ENCODE measurements around the gene NAAA. TPM values are rescaled to one million over a fixed set of nuclear protein-coding genes. Genes with fewer than 3 reads are reported as not detected.

NAAA gene
- total RNA-seq, 1 donor from 2014 or later, result 3.0 TPM

DNA sequence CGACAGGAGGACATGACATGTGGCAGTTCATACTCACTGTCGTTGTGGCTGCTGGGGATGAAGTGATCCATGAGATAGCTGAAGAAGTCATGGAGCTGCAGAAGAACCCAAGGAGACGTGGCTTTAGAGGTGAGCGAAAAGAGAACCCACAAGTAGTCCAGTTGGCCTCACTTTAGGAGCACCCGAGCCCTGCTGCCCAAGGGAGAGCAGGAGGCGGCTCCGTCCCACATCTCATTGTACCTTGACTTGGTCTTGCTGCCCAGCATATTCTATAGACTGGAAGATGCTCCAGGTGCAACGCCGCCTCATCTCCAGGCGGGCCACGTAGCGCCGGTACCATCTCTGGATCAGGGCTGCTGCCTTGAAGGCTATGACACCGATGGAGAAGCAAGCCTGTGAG is 49.2 kb downstream of the NAAA start:
- no peaks in the 10 kb centered on the region for H3K36me3 Mint-ChIP-seq
- H3K4me1 Mint-ChIP-seq, result no peaks in the 10 kb centered on the region
- no peak overlapping the region for H3K4me3 Mint-ChIP-seq
- no peak for DNase-seq (ENCODE audit: low spot score in 2 of 2, unreplicated experiment in 2 of 2)
- H3K27ac Mint-ChIP-seq, result no peak overlapping the region
- H3K27me3 Mint-ChIP-seq (ENCODE audit: low read depth), result peaks cover 26% of the 10 kb centered on the region
- no peaks in the 10 kb centered on the region for H3K9me3 Mint-ChIP-seq
- no peak for TF ChIP-seq CTCF (IDR thresholded peaks at IDR 0.05; ENCODE audit: unreplicated experiment)

GRCh38 chr4:75889537-75890199 is 51.1 kb downstream of the NAAA start:
- DNase-seq (ENCODE audit: low spot score in 2 of 2, unreplicated experiment in 2 of 2), result no peak
- H3K4me1 Mint-ChIP-seq, result no peaks in the 10 kb centered on the region
- no peak for TF ChIP-seq CTCF (IDR thresholded peaks at IDR 0.05; ENCODE audit: unreplicated experiment)
- no peaks in the 10 kb centered on the region for H3K9me3 Mint-ChIP-seq
- H3K4me3 Mint-ChIP-seq, result no peak overlapping the region
- H3K36me3 Mint-ChIP-seq, result no peaks in the 10 kb centered on the region
- H3K27me3 Mint-ChIP-seq (ENCODE audit: low read depth), result peaks cover 26% of the 10 kb centered on the region
- no peak overlapping the region for H3K27ac Mint-ChIP-seq

- no peaks in the 10 kb centered on the region for H3K9me3 Mint-ChIP-seq
- peaks cover 30% of the 10 kb centered on the region for H3K27me3 Mint-ChIP-seq (ENCODE audit: low read depth)
- no peak overlapping the region for H3K27ac Mint-ChIP-seq
- no peaks in the 10 kb centered on the region for H3K4me1 Mint-ChIP-seq
- no peaks in the 10 kb centered on the region for H3K36me3 Mint-ChIP-seq
- no peak overlapping the region for H3K4me3 Mint-ChIP-seq
- no peak for DNase-seq (ENCODE audit: low spot score in 2 of 2, unreplicated experiment in 2 of 2)
- TF ChIP-seq CTCF (IDR thresholded peaks at IDR 0.05; ENCODE audit: unreplicated experiment), result no peak
Observed at GRCh38 chr4:75886104-75886503, 54.7 kb downstream of the NAAA start.

GRCh38 chr4:75881476-75881875 is 59.3 kb downstream of the NAAA start:
- H3K36me3 Mint-ChIP-seq, result no peaks in the 10 kb centered on the region
- H3K9me3 Mint-ChIP-seq, result no peaks in the 10 kb centered on the region
- DNase-seq (ENCODE audit: low spot score in 2 of 2, unreplicated experiment in 2 of 2), result no peak
- no peak overlapping the region for H3K4me3 Mint-ChIP-seq
- H3K27ac Mint-ChIP-seq, result no peak overlapping the region
- H3K4me1 Mint-ChIP-seq, result no peaks in the 10 kb centered on the region
- no peak for TF ChIP-seq CTCF (IDR thresholded peaks at IDR 0.05; ENCODE audit: unreplicated experiment)
- H3K27me3 Mint-ChIP-seq (ENCODE audit: low read depth), result peaks cover 32% of the 10 kb centered on the region

DNA sequence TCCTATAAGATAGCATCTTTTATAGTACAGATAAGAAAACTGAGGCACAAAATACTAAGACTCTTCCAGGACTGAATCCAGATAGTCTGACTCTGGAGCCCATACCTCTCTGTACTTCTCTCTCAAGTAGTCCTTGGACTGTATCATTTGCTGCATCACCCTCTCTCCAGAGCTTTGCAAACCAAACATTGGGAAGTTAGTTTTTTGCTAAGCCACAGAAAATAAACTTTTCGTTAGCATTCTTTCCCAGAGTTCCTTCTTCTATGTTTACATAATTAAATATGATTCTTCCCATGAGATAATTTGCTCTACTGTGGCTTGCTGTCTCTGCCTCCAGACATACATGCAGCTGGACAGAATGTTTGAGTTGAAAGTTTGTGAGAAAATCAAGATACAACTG is 60.5 kb downstream of the NAAA start:
- no peaks in the 10 kb centered on the region for H3K9me3 Mint-ChIP-seq
- peaks cover 38% of the 10 kb centered on the region for H3K27me3 Mint-ChIP-seq (ENCODE audit: low read depth)
- H3K36me3 Mint-ChIP-seq, result no peaks in the 10 kb centered on the region
- no peak overlapping the region for H3K27ac Mint-ChIP-seq
- DNase-seq (ENCODE audit: low spot score in 2 of 2, unreplicated experiment in 2 of 2), result no peak
- no peak for TF ChIP-seq CTCF (IDR thresholded peaks at IDR 0.05; ENCODE audit: unreplicated experiment)
- no peak overlapping the region for H3K4me3 Mint-ChIP-seq
- H3K4me1 Mint-ChIP-seq, result no peaks in the 10 kb centered on the region
